HepG2 (cell line): Measurements from ENCODE around the gene DHX8. TPM values are rescaled to one million over a fixed set of nuclear protein-coding genes. Genes with fewer than 3 reads are reported as not detected.

Experiments
- FIP1L1 ChIP-seq: fragments of 200-400 bp; formaldehyde crosslinking; IDR thresholded peaks from 2 replicates; pipeline ENCODE4 v1.6.1; 2018; ENCODE audit warnings: low read depth, mild to moderate bottlenecking, low read length, moderate library complexity, borderline replicate concordance; ENCODE audit not compliant: insufficient read depth
- GABPB1 ChIP-seq: IDR thresholded peaks from 2 replicates; pipeline ENCODE4 v1.6.1; 2016; ENCODE audit warnings: mild to moderate bottlenecking, missing genetic modification reagents, moderate library complexity, missing compliant biosample characterization
- HBP1 ChIP-seq: IDR thresholded peaks from 2 replicates; pipeline ENCODE4 v1.6.1; 2016; ENCODE audit warnings: low read depth, control low read depth
- HNF1A ChIP-seq, 2 experiments: sonication (generic) in 1 of 2; formaldehyde crosslinking in 1 of 2; IDR thresholded peaks; 2 replicates each; pipeline versions ENCODE4 v1.4.0 to v1.6.1; 2016 to 2020; ENCODE audit warnings: borderline replicate concordance in 1 of 2, low read depth in 1 of 2, mild to moderate bottlenecking in 1 of 2, missing genetic modification reagents in 1 of 2
- HOXA3 ChIP-seq: sonication (generic); formaldehyde crosslinking; IDR thresholded peaks from 2 replicates; pipeline ENCODE4 v1.5.0; 2020; ENCODE audit warnings: missing genetic modification reagents
- IRF1 ChIP-seq: sonication (generic); formaldehyde crosslinking; IDR thresholded peaks from 2 replicates; pipeline ENCODE4 v1.4.0; 2020; ENCODE audit warnings: low read depth, mild to moderate bottlenecking, missing genetic modification reagents
- JARID2 ChIP-seq: sonication (generic); formaldehyde crosslinking; IDR thresholded peaks from 2 replicates; pipeline ENCODE4 v1.8.1; 2023; ENCODE audit warnings: missing genetic modification reagents, inconsistent platforms; ENCODE audit not compliant: insufficient replicate concordance
- MEIS1 ChIP-seq: sonication (generic); formaldehyde crosslinking; IDR thresholded peaks from 2 replicates; pipeline ENCODE4 v1.9.0; 2021; ENCODE audit warnings: mild to moderate bottlenecking, missing genetic modification reagents, moderate library complexity, borderline replicate concordance
- NR2F1 ChIP-seq, 2 experiments: fragments of 450-650 bp in 1 of 2; formaldehyde crosslinking in 1 of 2; IDR thresholded peaks; 2 replicates each; pipeline versions ENCODE4 v1.5.0 to v1.6.1; 2016 to 2020; ENCODE audit warnings: mild to moderate bottlenecking in 1 of 2, missing compliant biosample characterization in 1 of 2, missing genetic modification reagents in 1 of 2, moderate library complexity in 1 of 2
- NR2F2 ChIP-seq: IDR thresholded peaks from 2 replicates; pipeline ENCODE4 v1.6.1; 2012; ENCODE audit warnings: low read depth, inconsistent platforms, borderline replicate concordance
- PATZ1 ChIP-seq: sonication (generic); formaldehyde crosslinking; IDR thresholded peaks from 2 replicates; pipeline ENCODE4 v1.4.0; 2020; ENCODE audit warnings: missing genetic modification reagents
- ZBTB26 ChIP-seq: IDR thresholded peaks from 2 replicates; pipeline ENCODE4 v1.6.1; 2016; ENCODE audit warnings: missing compliant biosample characterization, missing genetic modification reagents, borderline replicate concordance
- ZBTB7A ChIP-seq: sonication (generic); formaldehyde crosslinking; IDR thresholded peaks from 2 replicates; pipeline ENCODE4 v1.8.0; 2022; ENCODE audit warnings: mild to moderate bottlenecking, missing genetic modification reagents
- ZNF101 ChIP-seq: sonication (generic); formaldehyde crosslinking; IDR thresholded peaks from 2 replicates; pipeline ENCODE4 v1.4.0; 2020; ENCODE audit warnings: mild to moderate bottlenecking, low read depth, missing genetic modification reagents, borderline replicate concordance
- ZNF431 ChIP-seq: sonication (generic); formaldehyde crosslinking; IDR thresholded peaks from 2 replicates; pipeline ENCODE4 v1.9.0; 2022; ENCODE audit warnings: missing genetic modification reagents, low read depth, mild to moderate bottlenecking, borderline replicate concordance
- ZNF451 ChIP-seq: sonication (generic); formaldehyde crosslinking; IDR thresholded peaks from 2 replicates; pipeline ENCODE4 v1.5.0; 2020; ENCODE audit warnings: mild to moderate bottlenecking, missing genetic modification reagents
- ZNF543 ChIP-seq: sonication (generic); formaldehyde crosslinking; IDR thresholded peaks from 2 replicates; pipeline ENCODE4 v1.4.0; 2020; ENCODE audit warnings: mild to moderate bottlenecking, missing genetic modification reagents
- polyA plus RNA-seq, 8 experiments: library from polyadenylated mRNA; depleted of rRNA in 3 of 8; stranded (reverse) in 7 of 8; unstranded in 1 of 8; fragments of >200 nt; fragmentation: Illumina TruSeq in 4 of 8; extraction: Trizol in 4 of 8; gene quantifications; 2 replicates each; pipeline versions ENCODE4 v1.2.1 to v1.2.3, GENCODE V29; 2011 to 2016; ENCODE audit warnings: low read depth in 4 of 8, missing spikeins in 1 of 8, mixed read lengths in 1 of 8; ENCODE audit not compliant: insufficient read depth in 1 of 8
- total RNA-seq, 5 experiments: library from RNA; depleted of rRNA; stranded (reverse); fragments of >200 nt; fragmentation: Illumina TruSeq; extraction: Trizol; gene quantifications; 2 replicates each; pipeline ENCODE4 v1.2.3, GENCODE V29; 2016; ENCODE audit warnings: low read depth in 1 of 5

The DHX8 gene
- total and polyA plus RNA-seq, 2 of the 13 experiments (the other 11 are each of a cell fraction or from before 2014, with no cell fraction given), result 24.8 to 48.9 TPM

- no peak for TF ChIP-seq HNF1A (IDR thresholded peaks at IDR 0.05; ENCODE audit: low read depth)
- TF ChIP-seq HNF1A (CRISPR knock-in tag; IDR thresholded peaks at IDR 0.05; ENCODE audit: borderline replicate concordance), result no peak
- no peak for TF ChIP-seq ZBTB7A (CRISPR knock-in tag)
- no peak for TF ChIP-seq ZNF543 (CRISPR knock-in tag)
- no peak for TF ChIP-seq ZBTB26 (CRISPR knock-in tag)
- TF ChIP-seq PATZ1 (CRISPR knock-in tag), result no peak
- no peak for TF ChIP-seq JARID2
- TF ChIP-seq MEIS1, result no peak
- no peak for TF ChIP-seq ZNF451 (CRISPR knock-in tag)
- no peak for TF ChIP-seq FIP1L1
- 0 out of 4 replicates have a peak, but pooled peaks of 1 of the 2 experiments have one; percentile 3 for TF ChIP-seq NR2F1 (CRISPR knock-in tag; IDR thresholded peaks at IDR 0.05)
- TF ChIP-seq IRF1 (CRISPR knock-in tag), result 0 out of 2 replicates have a peak, but pooled peaks have one; percentile 12
- TF ChIP-seq HBP1 (CRISPR knock-in tag), result no peak
- TF ChIP-seq ZNF431 (CRISPR knock-in tag), result no peak
- TF ChIP-seq HOXA3, result no peak
- TF ChIP-seq NR2F2, result no peak
- TF ChIP-seq ZNF101 (CRISPR knock-in tag), result no peak
- TF ChIP-seq GABPB1 (CRISPR knock-in tag), result no peak; the same call in 1 of the 2 replicates
Measured at GRCh38 chr17:43528988-43529814, 45.4 kb downstream of the DHX8 start (continued).
